Measurements from ENCODE around the gene GPC5.

Gene GPC5

DNA sequence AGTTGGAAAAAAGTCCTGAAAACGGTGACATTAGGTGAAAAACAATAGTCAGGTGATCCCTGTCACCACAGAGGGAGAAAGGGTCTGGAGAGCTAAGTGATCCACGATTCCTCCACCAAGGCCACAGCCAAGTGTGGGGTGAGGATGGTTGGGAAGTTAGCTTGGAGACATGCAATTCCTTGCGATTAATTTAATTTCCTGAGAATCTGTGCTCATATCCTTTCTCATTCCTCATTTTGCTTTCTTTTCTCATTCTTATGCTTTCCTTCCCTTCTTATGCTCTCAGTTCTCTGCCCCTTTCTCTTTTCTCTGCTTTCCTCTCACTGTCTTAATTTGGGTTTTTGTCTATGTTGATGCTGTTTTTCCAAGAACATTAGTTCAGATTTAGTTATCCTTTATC, 68.8 kb downstream of the GPC5 start:
- no peak for DNase-seq

DNA sequence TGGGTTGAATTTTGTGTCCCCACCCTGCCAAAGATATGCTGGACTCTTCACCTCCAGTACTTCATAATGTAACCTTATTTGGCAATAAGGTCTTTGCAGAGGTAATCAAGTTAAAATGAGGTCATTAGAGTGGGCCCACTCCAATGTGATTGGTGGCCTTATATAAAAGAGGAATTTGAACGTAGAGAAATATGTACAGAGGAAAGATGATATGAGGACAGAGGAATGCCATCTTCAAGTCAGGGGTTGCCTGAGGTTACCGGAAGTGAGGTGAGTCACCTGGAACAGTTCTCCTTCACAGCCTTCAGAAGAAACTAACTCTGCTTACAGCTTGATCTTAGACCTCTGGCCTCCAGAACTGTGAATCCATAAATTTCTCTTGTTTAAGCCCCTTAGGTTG, 69.9 kb downstream of the GPC5 start:
- no peak for DNase-seq

DNA sequence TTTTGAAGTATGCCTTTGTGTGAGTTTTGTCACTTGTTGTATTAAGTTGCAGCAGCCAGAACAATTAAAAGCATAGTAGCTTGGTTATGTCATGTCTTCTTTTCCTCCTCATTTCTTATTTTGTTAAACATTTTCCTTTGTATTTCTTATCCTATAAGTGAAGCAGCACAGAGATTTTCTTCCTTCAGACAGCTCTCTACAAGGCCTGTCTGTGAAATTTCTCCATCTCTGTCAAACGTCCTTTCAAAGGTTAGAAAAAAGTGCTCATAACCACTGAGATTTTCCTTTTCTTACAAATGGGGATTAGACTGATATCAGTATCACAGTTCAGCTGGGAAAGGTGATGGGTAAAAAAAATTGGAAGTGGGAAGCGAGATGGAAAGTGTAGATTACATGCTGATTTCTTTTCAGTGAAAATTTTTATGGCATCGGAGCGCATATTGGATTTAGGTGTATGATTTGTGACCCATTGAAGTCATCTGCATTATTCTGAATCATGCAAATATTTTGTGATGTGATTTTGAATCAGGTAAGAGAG, 71.7 kb downstream of the GPC5 start:
- no peak for DNase-seq

DNA sequence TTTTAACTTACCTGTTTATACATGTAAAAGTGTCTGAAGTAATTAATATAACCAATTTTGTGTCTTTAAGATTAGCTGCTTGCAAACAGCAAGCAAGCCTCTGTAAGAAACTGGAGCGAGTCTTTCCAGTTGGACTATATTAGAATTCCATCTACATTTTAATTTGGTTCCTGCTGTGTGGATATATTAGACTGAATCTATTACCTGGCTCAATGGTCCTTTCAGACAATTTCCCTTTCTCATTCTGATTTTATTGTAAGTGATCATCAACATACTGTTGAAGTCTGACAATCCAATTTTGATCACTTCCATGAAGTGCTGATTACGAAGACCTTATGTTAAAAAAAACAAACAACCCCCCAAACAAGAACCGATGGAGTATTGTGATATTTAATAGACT, 72.3 kb downstream of the GPC5 start:
- no peak for DNase-seq

DNA sequence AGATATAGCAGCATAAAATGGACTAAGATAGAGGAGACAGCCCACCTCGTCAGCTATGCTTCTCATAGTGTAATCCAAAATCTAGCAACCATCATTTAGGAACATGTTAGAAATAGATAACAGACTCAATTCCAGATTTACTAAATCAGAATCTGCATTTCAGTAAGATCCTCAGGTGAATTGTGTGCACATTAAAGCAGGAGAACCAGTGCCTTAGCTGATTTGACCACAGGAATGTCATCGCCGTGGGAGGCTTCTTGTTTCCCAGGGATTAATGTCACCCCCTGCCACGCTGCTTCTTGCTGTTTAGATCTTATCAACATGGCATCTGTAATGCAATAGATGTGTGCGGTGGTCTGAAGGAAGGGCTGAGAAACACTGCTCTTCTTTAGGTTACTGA, 84.0 kb downstream of the GPC5 start:
- DNase-seq, result no peak

DNA sequence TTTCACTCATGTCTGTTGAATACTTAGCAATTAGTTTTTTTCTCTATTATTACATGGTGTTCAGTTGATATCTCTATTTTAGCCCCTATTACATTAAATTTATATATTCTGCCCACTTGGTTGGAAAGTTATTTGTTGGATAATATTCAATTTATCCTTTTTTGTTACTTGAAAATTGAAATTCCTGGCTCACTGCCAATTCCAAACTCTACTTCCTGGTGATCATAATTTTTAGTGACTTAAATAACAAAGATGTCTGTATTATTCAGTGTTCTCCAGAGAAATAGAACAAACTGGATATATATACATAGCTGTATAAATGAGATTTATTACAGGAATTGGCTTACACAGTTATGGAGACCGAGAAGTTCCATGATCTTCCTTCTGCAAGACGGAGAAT, 93.6 kb downstream of the GPC5 start:
- DNase-seq, result no peak

DNA sequence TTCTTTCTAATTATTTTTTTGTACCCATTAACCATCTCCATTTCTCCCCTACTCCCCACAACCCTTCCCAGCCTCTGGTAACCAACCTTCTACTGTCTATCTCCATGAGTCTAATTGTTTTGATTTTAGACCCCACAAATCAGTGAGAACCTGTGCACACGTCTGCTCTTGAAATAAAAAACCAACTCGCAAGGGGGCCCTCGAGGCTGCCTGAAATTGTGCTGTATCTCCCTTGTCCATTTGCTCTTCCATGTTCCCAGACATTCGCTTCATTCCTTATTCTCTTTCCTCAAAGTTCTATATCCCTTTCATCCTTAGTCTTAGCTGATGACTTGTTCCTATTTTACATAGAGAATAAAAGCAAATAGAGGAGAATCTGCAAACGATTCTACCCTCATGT, 95.0 kb downstream of the GPC5 start:
- DNase-seq, result no peak

DNA sequence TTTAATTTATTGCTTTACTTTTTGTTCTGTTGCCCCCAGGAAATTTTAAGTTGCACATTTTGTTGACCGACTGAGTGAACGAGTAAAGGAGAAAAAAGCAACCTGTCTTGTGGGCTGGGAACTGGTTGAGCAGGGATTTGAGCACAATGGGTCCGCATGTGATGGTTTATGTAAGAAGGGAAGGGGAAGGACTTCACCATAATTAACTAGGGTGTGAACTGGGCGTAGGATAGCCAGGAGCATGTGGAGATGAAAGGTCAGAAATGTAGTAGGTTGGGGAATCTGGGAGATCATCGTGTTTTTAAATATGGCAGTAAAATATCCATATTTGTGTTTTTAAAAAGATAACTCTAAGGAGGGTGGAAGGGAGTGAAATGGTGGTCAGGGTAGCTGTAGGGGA, 99.9 kb downstream of the GPC5 start:
- no peak for DNase-seq

DNA sequence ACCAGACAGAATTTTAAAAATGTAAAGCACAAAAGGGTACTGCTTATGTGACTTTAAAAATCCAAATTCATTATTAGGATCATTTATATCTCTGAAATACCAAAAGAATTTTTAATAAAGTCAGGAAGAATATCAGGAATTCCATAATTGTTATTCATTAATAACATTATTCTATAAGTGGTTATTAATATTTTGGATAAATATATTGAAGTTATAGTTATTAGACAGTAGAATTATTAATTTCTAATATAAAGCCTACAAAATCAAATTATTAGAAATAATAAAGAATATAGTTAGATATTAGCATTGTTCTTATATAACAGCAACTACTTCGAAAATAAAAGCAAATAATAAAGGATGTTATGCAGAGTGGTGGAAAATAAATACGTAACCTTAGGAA, 105.8 kb downstream of the GPC5 start:
- DNase-seq, result no peak

DNA sequence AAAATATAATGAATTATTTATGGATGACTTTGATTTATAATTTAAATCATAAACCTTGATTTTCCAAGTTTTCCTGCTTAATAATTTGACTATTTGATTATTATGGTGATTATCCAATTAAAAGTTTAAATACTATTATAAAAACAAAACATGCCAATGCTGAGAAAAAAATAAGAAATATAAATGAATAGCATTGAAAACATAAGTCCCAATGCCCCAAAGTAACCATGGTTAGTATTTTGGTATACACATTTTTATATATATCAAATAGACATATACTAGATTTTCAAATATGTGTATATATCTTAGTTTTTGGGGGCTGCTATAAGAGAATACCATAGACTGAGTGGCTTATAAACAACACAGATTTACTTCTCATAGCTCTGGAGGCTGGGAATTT, 108.3 kb downstream of the GPC5 start:
- DNase-seq, result no peak

DNA sequence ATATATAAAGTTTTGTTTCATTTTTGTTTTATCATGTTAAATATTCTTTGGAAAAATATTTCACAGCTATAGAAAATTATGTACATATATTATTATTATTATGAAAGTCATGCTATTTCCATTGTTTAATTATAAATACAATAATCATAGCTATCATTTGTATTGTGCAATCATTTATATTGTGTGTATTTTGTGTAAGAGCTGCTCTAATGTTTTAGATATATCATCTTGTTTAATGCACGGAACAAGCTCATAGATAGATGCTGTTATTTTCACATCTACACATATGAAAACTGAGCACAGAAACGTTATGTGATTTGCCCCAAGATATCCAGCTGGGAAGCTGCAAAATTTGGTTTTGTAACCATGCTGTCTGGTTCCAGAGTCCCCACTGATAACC, 111.6 kb downstream of the GPC5 start:
- DNase-seq, result no peak

DNA sequence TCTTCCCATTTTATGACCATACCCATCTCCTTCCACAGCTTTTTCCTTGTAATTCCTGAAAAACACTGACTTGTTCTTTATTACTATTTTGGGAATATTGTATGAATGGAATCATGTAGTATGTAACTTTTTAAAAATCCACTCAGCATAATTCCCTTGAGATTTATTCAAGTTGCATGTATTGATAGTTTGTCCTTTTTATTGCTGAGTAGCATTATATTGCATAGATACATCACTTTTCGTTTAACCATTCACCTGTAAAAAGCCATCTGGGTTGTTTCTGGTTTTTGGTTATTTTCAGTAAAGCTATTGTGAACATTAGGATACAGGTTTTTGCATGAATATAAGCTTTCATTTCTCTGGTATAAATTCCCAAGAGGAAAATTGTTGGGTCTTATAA, 115.4 kb downstream of the GPC5 start:
- DNase-seq, result no peak

DNA sequence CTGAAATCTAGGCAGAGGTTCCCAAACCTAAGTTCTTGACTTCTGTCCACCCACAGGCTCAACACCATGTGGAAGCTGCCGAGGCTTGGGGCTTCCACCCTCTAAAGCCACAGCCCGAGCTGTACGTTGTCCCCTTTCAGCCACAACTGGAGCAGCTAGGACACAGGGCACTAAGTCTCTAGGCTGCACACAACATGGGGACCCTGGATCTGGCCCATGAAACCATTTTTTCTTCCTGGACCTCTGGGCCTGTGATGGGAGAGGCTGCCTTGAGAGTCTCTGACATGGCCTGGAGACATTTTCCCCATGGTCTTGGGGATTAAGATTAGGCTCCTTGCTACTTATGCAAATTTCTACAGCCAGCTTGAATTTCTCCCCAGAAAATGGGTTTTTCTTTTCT, 118.4 kb downstream of the GPC5 start:
- no peak for DNase-seq

DNA sequence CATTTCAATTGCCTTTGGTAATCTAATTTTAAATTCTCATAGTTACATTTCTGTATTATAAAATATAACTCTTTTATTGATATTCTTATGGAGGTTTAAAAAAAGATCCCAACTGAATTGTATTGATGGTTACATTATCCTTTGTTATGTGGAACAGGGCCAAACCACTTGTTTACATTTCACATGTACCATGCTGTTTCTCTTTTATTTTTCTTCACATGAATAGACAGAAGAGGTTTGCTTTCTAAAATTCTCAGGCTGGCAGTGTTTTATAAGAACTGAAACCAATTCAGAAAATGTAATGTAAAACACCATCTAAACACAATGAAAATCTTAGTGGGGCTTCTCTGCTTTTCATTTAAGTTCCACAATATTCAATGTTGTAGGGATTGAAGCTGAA, 122.5 kb downstream of the GPC5 start:
- no peak for DNase-seq

DNA sequence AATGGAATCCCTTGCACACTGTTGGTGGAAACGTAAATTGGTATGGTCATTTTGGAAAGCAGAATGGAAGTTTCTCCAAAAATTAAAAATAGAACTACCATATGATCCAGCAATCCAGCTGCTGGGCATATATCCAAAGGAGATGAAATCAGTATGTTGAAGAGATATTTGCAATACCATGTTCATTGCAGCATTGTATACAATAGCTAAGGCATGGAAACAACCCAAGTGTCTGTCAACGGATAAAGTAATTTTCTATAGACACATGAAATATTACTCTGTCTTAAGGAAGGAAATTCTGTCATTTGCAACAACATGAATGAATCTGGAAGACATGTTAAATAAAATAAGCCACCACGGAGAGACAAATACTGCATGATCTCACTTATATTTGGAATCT, 124.7 kb downstream of the GPC5 start:
- no peak for DNase-seq

DNA sequence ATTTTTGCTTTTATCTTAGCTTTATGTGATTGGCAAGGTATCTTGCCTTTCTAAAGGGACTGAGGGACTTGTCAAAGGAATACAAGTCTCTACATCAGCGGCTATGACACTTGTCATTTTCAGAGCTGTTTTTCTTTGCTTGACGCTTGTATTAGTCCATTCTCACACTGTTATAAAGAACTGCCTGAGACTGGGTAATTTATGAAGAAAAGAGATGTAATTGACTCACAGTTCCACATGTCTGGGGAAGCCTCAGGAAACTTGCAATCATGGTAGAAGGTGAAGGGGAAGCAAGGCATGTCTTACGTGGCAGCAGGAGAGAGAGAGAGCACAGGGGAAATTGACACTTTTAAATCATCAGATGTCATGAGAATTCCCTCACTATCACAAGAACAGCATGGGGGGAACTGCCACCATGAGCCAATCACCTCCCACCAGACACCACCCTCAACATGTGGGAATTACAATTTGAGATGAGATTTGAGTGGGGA, 128.2 kb downstream of the GPC5 start:
- DNase-seq, result no peak

DNA sequence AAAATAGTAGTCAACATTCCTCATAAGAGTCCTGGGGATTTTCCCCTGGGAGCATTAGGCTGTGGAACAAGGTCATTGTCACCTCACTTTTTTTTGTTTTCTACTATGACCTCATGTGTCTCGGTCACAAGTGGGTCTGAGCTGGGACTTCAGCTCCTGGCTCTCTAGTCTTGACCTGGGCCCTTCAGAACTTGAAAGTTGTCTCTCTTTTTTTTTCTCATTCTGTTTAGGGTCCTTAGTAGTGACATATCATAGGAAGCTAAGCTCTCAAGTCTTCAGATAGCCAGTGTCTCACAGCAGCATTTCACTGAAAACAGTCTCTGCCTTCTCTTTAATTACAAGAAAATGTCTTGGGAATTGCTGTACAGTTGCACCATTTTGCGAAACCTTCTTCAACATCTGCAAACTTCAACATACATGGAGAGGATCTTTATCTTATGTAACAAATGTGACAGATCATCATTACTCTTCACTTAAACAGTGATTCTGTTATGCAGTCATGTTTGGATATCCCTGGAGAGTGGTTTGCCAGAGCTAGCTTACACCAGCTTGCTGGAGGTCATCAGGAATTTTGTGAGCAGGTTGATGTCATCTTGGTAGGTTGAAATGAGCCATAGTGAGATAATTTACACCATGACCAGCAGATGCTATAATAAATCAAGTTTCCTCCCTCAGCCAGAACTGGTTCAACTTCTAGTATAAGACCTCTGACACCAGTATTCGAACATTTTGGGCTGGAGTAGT, 131.5 kb downstream of the GPC5 start:
- DNase-seq, result no peak

DNA sequence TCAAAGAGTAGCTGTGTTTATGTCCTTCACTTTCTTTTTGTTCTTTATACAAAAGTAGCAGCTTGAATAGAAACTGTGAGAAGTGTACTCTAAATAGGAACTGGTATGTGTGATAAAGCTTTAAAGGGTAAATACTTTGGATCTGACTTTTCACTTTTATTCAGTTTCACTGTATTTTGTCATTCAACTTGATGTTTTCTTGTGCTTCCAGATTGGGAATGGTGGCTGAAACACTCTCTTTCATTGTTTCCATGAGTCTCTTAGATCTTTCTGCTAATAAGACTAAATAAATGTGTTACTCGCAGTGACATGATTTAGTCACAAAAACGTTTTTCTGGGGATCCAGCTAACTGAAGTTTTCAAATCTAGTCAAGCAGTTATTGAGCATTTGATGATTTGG, 133.2 kb downstream of the GPC5 start:
- DNase-seq, result no peak

DNA sequence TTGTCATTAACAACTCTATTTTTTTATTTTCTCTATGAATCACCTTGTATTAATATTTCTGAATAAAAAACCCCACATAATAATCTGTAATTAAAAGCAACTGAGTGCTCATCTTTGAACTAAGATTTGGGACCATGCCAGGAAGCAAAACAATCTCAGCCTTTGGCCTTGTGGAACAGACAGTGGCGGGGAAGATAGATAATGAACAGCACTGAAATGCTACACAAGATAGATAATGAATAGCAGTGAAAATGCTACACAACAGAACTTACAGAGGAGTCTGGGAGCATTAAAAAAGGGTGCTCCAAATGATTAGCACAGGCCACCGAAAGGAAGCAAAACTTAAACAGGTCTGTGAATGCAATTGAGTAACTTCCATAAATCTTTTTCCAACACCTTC, 134.9 kb downstream of the GPC5 start:
- no peak for DNase-seq

DNA sequence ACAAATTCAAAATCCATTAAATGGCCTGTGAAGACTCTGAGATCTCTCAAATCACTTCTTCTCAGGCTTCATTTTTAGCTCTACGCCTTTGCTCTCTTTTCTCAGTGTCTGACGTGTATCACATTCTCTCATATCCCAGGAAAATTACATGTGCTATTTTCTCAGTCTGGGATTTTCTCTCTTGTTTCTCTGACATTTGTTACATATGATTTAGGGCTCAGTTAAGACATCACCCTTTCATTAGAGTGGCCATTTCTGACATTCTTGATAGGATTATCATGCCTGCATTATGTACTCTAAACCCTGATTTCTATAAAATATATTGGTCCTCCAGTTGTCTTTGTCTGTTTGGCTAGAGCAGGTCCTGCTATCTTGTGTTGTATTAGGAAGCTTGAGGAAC, 136.6 kb downstream of the GPC5 start:
- DNase-seq, result no peak

DNA sequence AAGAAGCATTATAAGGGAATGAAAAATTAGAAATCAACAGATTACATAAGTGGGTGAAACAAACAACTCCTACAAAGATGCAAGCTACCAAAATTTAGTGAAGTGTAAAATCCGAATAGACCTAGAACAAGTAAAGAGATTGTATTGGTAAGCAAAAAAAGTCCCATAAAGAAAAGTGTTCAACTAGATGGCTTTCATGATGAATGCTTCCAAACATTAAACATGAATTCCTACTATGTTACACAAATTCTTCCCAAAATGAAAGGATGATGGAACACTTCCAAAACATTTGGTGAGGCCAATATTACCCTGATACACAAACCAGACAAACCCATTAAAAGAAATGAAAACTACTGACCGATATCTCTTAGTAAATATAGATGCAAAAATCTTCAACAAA, 139.0 kb downstream of the GPC5 start:
- no peak for DNase-seq

DNA sequence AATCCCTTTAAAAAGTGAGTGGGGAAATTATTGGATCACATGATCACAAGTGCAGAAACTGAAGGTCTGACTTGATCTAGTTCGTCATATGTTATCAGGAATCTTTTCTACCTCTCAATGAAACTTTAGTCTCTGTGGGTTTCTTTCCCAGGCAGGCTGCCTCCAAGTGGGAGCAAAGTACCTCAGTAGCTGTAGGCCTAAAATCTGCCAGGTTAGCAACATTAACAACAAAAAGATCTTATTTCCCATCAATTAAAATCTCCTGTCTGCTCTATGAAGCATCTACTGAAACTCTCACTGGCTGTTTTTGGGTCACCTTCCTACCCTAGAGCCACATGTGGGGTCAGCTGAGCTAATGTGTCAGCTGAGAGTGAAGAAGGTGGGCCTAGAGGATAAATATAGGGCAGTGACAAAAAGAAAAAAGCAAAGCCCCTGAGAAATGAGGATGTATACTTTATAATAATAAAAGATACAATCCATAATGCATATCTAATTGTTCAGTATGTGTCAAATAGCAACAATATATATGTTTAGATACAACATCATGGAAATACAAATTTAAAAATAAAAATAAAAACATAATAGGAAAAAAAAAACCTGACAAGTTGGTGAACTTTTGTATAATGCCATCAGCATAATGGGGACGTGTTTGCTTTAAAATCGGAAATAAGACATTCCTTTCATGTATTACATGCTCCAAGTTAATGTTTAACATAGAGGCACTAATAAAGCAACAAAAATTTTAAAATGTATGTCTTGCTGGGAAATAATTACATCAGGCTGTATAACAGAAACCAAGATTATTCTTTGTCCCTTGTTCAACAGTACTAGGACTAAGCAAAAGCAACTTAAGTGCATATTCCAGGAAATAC, 141.1 kb downstream of the GPC5 start:
- no peak for DNase-seq

DNA sequence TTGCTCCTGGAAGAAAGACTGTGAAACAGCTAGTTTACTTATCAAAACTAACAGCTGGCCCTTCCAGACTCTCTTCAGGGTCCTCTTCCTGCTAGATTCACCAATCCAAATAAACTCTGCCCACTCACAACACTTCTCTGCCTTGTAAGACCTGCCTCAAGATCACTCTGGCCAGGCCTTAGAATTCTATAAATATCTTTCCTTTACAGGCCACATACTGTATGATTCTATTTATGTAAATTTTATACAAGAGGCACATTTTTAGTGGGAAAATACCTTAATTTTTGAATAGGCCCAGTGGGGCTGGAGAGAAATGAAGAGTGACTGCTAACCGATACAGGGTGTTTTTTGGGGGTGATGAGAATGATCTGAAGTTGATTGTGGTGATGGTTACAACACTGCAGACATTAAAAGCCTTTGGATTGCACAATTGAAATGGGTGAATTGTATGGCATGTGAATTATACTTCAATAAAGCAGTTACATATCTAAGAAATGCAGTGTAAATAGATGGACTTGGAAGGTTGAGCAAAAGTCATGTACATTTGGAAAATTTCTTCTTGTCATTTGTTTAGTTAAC, 141.8 kb downstream of the GPC5 start:
- DNase-seq, result no peak

DNA sequence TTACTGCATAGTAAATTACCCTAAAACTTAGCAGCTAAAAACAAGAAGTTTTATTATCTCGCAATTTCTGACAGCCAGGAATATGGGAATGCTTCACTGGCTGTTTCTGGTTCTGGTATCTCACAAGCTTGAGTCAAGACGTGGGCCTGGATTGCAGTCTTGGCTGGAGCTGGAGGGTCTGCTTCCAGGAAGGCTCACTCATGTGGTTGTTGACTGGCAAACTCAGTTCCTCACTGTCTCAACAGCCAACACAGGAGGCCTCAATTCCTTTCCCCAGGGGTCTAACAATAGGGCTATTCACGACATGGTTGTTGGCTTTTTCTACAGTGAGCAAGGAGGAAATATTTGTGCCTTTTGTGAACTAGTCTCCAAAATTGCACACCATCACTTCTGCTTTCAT, 146.3 kb downstream of the GPC5 start:
- DNase-seq, result no peak
